Right lobe of liver (tissue), 6 donors: ENCODE results near the gene APBA1. TPM values are rescaled to one million over a fixed set of nuclear protein-coding genes. Genes with fewer than 3 reads are reported as not detected.
A peak's percentile ranks its signal among the peaks of the same experiment; 100 is the strongest.

Experiments used
- ATAC-seq, 4 donors: fragments of 200-7000 bp; cut with Tn5 transposase; one replicate each; pipeline ENCODE4 v1.9.1; 2020; ENCODE audit warnings: mild to moderate bottlenecking in 4 of 4, moderate library complexity in 4 of 4
- DNase-seq, 3 donors: peaks; one replicate each; pipeline ENCODE4 v3.0.0-alpha.2; 2020
- H3K27ac ChIP-seq, 3 donors: fragments of 200-600 bp; one replicate each; pipeline ENCODE4 v1.8.0; 2022
- H3K27me3 ChIP-seq, 2 donors: fragments of 200-600 bp; one replicate each; pipeline ENCODE4 v1.8.0; 2022
- H3K36me3 ChIP-seq, 4 donors: fragments of 200-600 bp; sonication (generic) in 1 of 4; one replicate each; pipeline versions ENCODE4 v1.5.1 to v1.8.0; 2017 to 2022; ENCODE audit warnings: control low read depth in 1 of 4
- H3K4me1 ChIP-seq, 4 donors: fragments of 200-600 bp; sonication (generic) in 1 of 4; one replicate each; pipeline versions ENCODE4 v1.5.1 to v1.8.0; 2017 to 2022; ENCODE audit warnings: control low read depth in 1 of 4
- H3K4me3 ChIP-seq, 3 donors: fragments of 200-600 bp; one replicate each; pipeline ENCODE4 v1.8.0; 2022
- H3K9me3 ChIP-seq, 4 donors: fragments of 200-600 bp; sonication (generic) in 1 of 4; one replicate each; pipeline versions ENCODE4 v1.5.1 to v1.8.0; 2017 to 2022; ENCODE audit warnings: control low read depth in 1 of 4
- POLR2A ChIP-seq: fragments of 450-650 bp; IDR thresholded peaks from one replicate; pipeline ENCODE4 v1.6.1; 2017; ENCODE audit warnings: antibody characterized with exemption, mild to moderate bottlenecking
- WGBS: methylation state at CpG from one replicate; pipeline ENCODE4 v1.1.6; 2018; ENCODE audit warnings: low coverage, low lambda C conversion rate; ENCODE audit not compliant: insufficient coverage; ENCODE audit errors: missing lambda C conversion rate; 5-methylcytosine and 5-hydroxymethylcytosine counted together
- intact Hi-C, 2 donors: fragments of 100-400 bp; cut with DNase I; formaldehyde crosslinking; loops; one replicate each; pipeline versions ENCODE4 v1.11.2 to v1.14.1; 2022
- total RNA-seq, 6 experiments: library from RNA; depleted of rRNA in 2 of 6; stranded (reverse); fragments of >200 nt in 2 of 6; fragmentation: NEBNext Ultra II Directional in 3 of 6; extraction: Animal tissue kit (Norgen Biotek cat#: 25700) in 3 of 6; gene quantifications; one replicate each; pipeline versions ENCODE4 v1.1.0 to v1.2.4, GENCODE V29; 2016 to 2023
- TF ChIP-seq, protein P1 (sequence below), 4 donors: fragments of 200-600 bp in 3 of 4; fragments of 450-650 bp in 1 of 4; IDR thresholded peaks; one replicate each; pipeline versions ENCODE4 v1.5.1 to v1.8.0; 2016 to 2022; ENCODE audit warnings: antibody characterized with exemption in 4 of 4, mild to moderate bottlenecking in 2 of 4
- donor health status: DM: no; HTN: yes; CAD: no.
- donor health status: DM: no; HTN: no; CAD: no.
- donor health status: DM: no; HTN: no; CAD: no.
- donor health status: DM: no; HTN: yes; CAD: no.
- donor health status: DM: no; HTN: yes; CAD: no.

Gene APBA1
- total RNA-seq, 6 experiments from 2014 or later: 6.6 to 25.5 (median 16.7) TPM

DNA sequence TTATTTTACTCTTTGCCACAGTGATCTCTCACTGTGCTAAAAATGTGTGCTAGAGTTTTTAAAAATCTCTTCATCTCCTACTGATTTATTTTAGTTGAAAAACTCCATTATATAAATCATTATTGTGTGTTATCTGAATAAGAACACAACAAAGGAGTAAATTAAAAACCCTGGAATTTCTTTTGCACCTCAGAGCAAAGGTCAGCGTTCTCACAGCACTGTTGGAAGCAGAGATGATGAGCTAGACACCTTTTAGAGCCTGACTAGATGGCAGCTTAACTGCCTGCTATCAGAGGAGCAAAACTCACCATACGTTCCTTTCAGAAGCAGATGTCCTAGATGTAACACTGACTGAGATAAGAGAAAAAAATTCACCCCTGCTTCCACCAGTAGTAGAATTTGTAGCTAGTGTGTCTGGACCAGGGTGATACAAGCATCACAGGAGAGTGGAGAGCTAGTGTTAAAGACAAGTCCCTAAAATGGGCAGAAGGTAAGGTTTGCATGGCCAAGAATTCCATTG lies 200.0 kb downstream of the APBA1 start:
- H3K4me3 ChIP-seq: no peak overlapping the region
- ATAC-seq (no peak), DNase-seq (no peak)
- TF ChIP-seq, protein P1, sequence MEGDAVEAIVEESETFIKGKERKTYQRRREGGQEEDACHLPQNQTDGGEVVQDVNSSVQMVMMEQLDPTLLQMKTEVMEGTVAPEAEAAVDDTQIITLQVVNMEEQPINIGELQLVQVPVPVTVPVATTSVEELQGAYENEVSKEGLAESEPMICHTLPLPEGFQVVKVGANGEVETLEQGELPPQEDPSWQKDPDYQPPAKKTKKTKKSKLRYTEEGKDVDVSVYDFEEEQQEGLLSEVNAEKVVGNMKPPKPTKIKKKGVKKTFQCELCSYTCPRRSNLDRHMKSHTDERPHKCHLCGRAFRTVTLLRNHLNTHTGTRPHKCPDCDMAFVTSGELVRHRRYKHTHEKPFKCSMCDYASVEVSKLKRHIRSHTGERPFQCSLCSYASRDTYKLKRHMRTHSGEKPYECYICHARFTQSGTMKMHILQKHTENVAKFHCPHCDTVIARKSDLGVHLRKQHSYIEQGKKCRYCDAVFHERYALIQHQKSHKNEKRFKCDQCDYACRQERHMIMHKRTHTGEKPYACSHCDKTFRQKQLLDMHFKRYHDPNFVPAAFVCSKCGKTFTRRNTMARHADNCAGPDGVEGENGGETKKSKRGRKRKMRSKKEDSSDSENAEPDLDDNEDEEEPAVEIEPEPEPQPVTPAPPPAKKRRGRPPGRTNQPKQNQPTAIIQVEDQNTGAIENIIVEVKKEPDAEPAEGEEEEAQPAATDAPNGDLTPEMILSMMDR (IDR thresholded peaks at IDR 0.05): no peak
- no peak for TF ChIP-seq POLR2A
- H3K4me1 ChIP-seq: peaks cover 0 to 54% (median 20%) of the 10 kb centered on the region in 4 donors
- 38% methylated on average over 2 of the region's 2 CpGs for WGBS
- no peaks in the 10 kb centered on the region for H3K9me3 ChIP-seq
- no peaks in the 10 kb centered on the region for H3K27me3 ChIP-seq
- intact Hi-C loops: no loop called here
- H3K36me3 ChIP-seq: no peaks in the 10 kb centered on the region
- peak overlapping the region in 2 of 3 donors; percentile 89 to 97 for H3K27ac ChIP-seq

DNA sequence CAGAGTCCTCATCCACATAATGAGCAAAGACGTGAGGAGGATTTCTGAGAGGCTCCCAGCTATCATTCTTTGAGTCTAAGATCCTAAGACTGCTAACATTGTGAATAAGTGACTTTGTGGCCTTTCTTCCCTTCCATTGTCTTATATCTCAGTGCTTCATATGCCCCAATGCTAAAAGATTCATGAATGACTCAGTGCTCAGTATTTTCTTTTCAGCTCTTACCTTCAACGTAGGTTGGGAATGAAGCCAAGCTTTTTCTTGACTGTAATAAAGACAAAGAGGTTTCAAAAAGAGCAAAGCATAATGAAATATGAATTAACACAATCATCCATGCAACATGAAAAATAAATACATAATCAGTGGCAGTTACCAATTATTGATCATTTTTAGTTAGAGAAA lies 200.7 kb downstream of the APBA1 start:
- intact Hi-C loops: no loop called here
- DNase-seq (no peak), ATAC-seq (no peak)
- no peaks in the 10 kb centered on the region for H3K27me3 ChIP-seq
- H3K4me3 ChIP-seq: no peak overlapping the region
- no peaks in the 10 kb centered on the region for H3K36me3 ChIP-seq
- H3K9me3 ChIP-seq: no peaks in the 10 kb centered on the region
- WGBS: 53% methylated on average over 2 of the region's 2 CpGs
- TF ChIP-seq, protein P1 (IDR thresholded peaks at IDR 0.05): no peak
- TF ChIP-seq POLR2A: no peak
- peak overlapping the region in 2 of 3 donors; percentile 89 to 97 for H3K27ac ChIP-seq
- peaks cover 0 to 60% (median 24%) of the 10 kb centered on the region in 4 donors for H3K4me1 ChIP-seq

DNA sequence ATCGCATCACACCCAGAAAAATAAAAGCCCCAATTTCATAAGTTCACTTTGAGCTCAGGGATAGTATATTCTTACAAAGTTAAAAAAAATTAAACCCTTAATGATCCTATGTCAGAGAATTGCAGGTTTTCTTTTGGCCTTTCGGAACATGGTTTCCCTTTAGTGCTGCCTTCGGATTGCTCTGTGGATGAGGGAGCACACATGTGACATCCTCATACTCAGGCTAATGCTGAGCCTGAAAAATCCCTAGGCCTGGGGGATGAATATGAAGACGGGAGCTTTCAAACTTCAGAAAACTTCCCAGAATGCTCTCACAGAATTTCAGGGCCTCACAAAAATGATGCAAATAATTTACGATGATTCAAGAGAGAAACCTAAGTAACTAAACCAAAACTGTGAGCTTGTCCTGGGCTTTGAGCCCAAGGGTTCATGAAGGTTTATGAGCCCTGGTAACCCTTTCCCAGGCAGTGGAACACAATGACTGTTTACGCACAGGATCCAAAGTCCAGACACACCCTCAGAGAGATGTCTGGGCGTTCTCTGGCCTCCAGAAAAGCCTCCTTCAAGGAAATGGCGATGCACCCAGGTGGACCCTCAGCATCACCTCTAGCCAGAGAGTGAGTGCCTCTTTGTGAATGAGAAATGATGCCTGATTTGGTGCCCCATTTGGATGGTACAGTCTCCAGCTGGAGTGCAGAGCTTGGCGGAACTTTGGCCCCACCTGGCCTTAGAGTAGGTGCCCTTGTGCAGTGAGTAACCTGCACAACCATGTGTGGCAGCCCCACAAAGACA lies 201.8 kb downstream of the APBA1 start:
- DNase-seq (peak; percentile 35 to 90 (median 73)), ATAC-seq (peak; percentile 85 to 93 (median 90))
- intact Hi-C loops: no loop called here
- no peaks in the 10 kb centered on the region for H3K36me3 ChIP-seq
- TF ChIP-seq, protein P1 (IDR thresholded peaks at IDR 0.05): no peak
- TF ChIP-seq POLR2A: no peak
- peaks cover 0 to 71% (median 29%) of the 10 kb centered on the region in 4 donors for H3K4me1 ChIP-seq
- no peaks in the 10 kb centered on the region for H3K27me3 ChIP-seq
- 53% methylated on average over 7 of the region's 9 CpGs for WGBS
- no peaks in the 10 kb centered on the region for H3K9me3 ChIP-seq
- H3K27ac ChIP-seq: peak overlapping the region; percentile 75 to 97 (median 89)
- no peak overlapping the region for H3K4me3 ChIP-seq

- intact Hi-C loops: no loop called here
- peak overlapping the region; percentile 20 to 97 (median 89) for H3K27ac ChIP-seq
- H3K27me3 ChIP-seq: no peaks in the 10 kb centered on the region
- H3K4me1 ChIP-seq: peaks cover 0 to 83% (median 32%) of the 10 kb centered on the region in 4 donors
- no peak overlapping the region for H3K4me3 ChIP-seq
- no peaks in the 10 kb centered on the region for H3K9me3 ChIP-seq
- no peak for ATAC-seq
- no peaks in the 10 kb centered on the region for H3K36me3 ChIP-seq
- TF ChIP-seq, protein P1 (IDR thresholded peaks at IDR 0.05): no peak
- no peak for TF ChIP-seq POLR2A
- no peak for DNase-seq
Observed at GRCh38 chr9:69469136-69469535, 203.0 kb downstream of the APBA1 start.
